GM19240 (cell line): ENCODE measurements around the gene ARHGEF19.
"Not testable (repeated sequence)": the region's sequence is repeated elsewhere in the genome, so short reads cannot be mapped to it uniquely, and the experiment has no call there.

ENCODE experiments used
- DNase-seq: peaks from one replicate; pipeline ENCODE4 v3.0.0; 2011; ENCODE audit warnings: low spot score; ENCODE audit not compliant: insufficient read length

ARHGEF19 gene

DNA sequence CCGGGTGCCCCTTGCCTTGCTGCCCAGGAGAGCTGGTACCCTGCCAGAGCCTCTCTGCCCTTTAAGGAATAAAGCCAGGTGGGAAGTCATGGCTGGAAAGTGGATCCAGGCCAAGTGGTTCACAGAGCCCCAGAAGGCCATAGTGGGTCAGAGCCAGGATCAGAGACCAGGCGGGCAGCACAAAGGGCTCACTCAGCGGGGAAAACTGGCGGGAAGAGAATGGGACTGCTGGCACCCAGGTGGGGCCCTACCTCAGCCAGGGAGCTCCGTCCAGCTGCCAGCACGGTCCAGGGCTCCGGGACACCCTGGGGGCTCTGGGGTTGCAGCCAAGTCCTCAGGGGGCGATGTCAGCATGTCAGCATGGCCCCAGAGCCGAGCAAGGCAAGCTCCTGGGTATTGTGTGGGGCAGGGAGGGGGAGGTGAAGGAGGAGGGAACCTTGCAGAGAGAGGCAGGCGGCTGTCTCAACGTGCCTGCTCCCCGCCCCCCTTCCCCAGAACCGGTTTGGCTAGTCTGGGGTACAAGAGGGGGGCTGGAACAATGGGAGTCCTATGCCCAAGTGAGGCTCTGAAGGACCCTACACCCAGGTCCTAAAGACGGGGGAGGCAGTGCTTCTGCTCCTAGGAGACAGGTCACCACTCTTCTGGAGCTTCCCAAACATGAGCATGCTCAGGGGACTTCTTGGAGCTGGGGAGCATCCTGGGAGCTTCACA lies at the start of gene ARHGEF19:
Gene ARHGEF19 (minus strand): TSS at position 402 of the 711 bp plus-strand sequence. CDS start 3,598 bp downstream, outside the sequence.
- no peak for DNase-seq

DNA sequence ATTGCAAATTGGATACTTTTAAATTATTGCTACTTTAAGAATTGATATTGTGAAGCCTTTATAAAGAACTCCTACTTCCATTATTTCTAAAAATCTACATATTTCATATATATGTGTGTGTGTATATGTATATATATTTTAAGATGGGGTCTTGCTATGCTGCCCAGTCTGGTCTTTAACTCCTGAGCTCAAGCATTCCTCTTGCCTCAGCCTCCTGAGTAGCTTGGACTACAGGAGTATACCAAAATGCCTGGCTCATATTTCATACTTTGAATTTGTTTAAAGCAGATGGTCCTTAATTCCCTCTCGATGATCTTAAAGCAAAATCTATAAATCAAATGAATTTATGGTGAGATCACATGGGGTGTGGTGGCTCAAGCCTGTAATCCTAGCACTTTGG lies 49.6 kb upstream of the ARHGEF19 start:
- no peak for DNase-seq

DNA sequence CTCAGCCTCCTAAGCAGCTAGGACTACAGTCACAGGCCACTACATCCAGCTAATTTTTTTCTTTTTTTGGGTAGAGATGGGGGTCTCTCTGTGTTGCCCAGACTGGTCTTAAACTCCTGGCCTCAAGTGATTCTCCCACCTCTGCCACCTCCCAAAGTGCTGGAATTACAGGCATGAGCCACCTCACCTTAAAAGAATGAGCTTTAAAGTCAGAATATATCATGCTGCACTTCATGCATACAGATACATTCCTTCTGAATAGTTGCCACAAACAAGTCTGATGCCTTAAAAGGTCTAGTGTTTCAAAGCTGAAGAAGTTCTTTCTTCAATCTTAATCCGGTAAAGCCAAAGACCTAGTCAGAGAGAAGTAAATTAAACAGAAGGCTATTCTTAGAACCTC lies 48.4 kb upstream of the ARHGEF19 start:
- DNase-seq: no peak

DNA sequence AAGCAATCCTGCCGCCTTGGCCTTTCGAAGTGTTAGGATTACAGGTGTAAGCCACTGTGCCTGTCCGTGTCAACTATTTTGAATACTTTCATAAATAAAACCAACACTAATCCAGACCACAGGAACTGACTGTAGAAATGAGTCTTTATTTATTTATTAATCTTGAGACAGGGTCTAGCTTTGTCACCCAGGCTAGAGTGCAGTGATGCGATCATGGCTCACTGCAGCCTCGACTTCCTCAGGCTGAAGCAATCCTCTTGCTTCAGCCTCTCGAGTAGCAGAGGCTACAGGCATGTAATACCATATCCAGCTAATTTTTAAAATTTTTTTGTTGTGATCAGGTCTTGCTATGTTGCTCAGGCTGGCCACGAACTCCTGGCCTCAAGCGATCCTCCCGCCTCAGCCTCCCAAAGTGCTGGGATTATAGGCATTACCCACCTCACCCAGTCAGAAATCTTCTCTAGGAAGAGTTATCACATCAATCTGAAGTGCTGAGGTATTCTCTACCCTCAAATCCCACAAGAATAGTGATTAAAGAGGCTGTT lies 46.2 kb upstream of the ARHGEF19 start:
- no peak for DNase-seq

DNA sequence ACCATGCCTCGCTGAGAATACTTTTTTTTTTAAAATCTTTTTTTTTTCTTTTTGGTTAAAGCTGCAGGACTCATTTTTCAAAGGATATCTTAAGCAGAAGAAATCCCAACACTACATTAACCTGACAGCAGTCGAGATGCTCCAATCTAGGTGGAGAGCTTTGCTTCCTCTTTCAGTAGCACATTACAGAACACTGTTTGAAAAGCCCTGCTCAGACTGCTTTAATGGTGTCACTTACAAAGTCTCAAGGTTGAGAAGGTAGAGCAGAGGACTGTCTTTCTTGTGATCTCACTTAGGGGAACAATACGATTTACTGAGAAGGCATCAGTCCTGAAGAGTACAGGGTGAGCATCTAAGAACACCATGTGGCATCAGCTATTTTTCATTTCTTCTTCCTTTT lies 45.5 kb upstream of the ARHGEF19 start:
- DNase-seq: no peak

DNA sequence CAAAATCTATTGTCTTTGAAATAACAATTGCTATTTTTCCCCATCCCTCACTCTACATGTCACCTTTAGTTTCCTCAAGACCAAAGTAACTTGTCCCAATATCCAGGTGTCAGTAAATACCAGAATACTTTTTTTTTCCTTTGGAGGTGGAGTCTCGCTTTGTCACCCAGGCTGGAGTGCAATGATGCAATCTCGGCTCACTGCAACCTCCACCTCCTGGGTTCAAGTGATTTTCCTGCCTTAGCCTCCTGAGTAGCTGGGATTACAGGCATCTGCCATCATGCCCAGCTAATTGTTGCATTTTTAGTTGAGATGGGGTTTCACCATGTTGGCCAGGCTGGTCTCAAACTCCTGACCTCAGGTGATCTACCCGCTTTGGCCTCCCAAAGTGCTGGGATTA lies 45.1 kb upstream of the ARHGEF19 start:
- DNase-seq: not testable (repeated sequence)

DNA sequence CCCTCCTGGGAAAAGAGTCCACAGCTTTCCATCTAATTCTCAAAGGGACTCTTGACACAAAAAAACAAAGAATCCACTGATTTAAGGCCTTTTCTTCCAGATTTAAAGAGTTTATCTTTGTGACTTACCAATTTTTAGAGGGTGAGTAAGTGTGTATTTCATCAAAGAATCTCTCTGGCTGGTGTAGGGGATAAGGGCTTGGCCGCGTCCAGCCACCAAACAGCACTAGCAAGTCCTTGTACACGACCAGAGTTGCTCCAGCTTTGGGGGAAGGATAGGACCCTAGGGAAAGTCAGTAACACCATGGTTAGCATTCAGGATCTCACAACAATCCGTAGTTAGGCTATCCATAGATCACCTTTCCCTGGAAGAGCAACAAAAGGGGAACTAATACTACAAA lies 44.0 kb upstream of the ARHGEF19 start:
- no peak for DNase-seq

DNA sequence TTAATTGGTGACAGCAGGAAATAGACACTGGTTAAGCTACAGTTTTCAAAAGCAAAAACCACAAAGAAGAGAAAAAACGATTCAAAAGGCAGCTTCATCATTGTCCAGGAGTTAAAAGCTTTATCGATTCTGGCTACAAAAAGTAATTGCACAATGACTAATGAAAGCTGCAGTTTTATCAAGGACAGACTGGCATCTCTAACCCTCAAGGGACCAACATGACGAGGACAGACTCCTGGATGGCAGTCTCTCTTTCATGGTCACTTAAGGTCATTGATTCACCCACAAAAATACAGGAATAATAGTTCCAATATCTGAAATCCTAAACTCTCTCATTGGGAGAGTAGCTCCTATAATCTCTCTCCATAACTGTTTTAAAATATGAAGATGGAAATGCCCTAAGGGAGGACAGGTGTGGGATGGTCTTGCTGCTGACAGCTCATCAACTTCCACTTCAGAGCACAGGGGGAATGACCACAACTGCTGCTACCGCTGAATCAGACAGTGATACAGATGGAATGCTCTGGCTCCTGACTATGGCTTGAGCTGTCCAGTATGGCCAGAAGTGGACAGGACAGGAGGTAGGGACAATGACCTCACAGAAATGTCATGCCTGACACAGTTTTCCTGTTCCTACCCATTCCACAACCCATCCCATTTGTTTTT lies 41.9 kb upstream of the ARHGEF19 start:
- no peak for DNase-seq

DNA sequence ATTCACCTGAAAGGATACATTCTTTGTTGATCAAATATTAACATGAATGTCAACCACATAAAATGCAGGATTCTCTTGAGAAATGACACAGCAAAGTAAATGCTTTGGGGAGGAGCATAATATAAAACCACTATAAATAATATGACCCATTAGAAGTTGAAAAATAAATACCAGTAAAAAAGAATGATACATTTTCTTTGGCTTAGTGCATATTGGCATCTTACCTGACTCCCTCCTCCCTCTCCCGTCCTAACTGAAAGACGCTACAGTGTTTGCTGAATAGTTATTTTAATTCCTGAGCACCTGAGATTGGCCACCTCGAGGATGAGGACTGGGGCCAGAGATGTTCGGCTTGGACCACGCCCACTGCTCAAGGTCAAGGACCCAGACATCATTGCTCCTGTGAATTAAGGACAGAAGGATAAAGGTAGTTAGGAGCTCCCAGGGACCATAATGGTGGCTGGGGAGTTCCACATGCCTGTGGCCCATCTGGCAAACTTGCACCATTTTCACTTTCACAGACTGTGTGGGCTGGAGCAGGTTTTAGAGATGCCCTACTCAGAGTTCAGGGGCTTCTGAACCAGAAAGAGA lies 41.0 kb upstream of the ARHGEF19 start:
- no peak for DNase-seq

DNA sequence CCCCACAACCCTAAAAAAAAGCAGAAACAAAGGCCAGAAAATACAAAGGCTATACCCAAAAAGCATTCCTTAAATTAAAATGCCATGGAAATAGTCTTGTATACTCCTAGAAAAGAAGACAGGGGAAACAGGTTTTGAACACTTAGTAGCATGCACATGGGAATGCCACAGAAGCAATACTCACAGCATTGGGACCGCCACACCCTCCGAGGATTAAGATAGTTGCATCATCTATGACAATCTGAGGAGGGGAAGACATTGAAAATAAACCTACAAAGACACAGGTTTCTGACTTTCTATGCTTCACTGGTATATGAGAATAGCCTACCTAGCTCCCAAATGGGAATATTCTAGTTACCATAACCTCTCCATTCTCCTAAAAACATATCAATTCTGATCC lies 40.5 kb upstream of the ARHGEF19 start:
- no peak for DNase-seq

DNA sequence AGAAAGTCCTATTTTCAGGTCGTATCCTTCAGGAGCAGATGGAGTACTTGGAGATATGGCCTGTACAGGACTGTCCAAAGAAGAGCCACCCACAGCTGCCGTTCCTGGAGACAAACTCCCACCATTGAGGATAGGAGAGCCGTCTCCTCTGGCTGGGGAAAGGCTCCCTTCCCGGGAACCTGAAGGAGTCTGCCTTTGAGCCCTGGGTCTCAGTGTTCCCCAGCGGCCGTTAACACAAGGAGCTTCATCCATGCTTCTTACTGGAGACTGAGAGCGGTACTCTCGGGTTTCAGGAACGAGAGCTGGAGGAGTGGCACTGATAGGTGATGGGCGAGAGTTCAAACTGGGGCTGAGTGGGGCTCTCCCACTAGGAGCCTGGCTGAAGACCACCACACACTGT lies 38.9 kb upstream of the ARHGEF19 start:
- no peak for DNase-seq

DNA sequence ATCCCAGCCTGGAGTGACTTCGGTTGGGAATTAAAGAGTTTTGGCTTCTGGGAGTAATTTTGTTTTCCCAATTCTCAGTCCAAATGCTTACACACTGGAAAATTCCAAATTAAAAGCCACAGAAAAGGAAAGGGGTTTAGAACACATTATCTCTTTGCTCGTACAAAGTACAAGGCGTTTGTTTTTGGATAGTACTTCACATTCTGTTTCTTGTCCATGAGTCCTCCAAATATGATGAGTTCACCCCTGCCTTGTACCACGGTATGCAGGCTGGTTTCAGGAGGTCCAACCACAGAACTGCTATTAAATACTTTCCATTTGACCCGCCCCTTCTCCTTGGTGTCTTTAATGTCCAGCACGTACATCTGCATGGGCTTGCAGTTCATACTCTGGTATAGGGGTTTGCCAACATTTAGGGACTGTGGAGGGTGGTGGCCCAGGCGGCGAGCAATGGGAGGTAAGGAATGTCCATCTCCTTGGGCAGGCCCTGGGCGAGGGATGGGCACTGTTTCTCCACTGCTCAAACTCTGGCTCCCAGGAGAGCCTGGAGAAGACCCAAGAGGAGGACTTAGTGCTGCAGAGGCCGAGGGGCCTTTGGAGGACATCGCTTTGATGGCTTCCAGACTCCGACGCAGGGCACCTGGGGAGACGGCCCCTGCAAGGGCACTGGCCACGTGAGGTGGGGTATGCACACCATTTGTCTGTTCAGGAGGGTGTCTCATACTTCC lies 38.2 kb upstream of the ARHGEF19 start:
- DNase-seq: no peak

DNA sequence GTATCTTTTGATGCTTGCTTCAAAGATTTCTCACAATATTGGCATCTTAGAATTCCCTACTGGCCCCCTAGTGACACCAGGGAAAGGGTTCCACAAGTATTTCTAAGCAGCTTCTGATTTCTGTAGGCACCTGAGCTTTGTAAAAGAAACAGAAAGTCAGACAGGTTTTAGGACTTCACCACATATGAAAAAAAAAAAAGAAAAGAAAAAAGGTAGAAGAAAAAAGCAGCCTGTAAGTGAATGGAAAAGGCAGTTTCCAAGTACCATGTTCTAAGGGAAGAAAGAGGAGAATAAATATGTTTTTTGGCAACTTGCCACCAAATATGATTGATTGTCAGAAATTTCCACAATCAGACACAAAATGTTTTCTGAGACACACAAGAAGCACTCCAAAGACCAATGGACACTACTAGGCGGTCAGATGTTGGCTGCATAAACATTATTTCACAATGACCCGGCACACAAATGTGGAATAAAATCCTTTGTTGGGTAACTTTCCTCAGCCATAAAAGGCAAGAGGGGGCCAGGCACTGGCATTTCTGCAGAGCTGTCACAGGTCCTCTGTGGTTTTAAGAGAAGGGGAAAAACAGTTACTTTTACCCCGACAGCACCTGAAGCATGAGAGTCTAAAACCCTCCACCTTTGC lies 37.3 kb upstream of the ARHGEF19 start:
- DNase-seq: no peak

DNA sequence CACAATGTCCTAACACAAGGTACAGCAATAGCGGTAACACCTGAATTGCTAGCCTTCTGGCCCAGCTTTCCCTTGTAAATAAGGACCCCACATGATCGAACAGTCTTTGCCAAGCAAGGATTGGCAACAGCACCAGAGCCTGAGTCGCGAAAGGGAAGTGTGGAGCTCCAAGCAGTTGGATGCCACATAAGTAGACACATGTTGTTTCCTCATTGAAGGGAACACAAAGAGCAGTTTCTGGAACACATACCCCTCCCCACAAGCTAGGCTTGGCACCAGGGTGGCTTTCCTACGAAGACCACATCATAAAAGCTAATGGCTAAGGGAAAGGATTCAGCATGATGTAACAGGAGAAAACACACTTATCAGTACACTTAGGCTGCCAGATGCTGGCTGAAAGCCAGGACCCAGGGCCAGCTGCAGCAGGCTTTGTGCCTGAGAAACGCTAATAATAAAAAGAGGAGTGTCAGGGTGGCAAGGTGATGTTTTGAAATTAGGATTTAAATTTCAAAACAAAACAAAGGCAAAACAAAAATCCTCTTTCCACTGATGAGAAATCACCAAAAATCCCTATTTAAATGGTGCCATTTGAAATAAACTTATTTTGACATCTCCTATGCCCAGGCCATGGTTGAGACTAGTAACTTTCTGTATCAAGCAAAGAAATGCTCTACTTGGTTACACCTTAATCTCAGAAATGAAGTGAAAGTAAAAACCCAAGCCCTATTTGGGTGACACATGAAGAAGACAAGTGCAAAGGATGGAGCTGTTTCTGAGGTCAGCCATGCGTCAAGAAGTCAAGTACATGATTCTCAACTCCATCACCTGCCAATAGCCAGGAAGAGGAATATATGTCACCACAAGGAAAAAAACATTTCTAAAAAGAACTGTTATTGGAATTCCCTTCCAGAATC lies 36.4 kb upstream of the ARHGEF19 start:
- DNase-seq: peak; percentile 65

DNA sequence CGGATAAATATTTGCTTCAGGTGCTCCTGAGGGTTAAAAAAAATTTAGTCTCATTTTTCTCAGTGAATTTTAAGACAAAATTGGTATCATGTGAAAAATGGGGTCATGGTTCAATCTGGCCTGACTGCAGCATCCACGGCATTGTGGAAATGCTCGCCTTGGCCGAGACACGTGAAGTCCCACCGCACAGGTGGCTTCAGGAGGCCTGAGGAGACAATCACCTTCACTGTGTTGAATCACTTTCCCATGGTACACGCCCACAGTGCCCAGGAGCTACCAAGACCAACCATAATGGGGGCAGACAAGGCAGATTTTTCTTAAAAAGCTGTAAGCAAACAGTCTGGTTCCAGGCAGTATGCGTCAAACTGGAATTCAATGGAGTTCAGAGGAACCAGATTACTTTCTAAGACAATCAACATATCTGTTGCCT lies 35.6 kb upstream of the ARHGEF19 start:
- no peak for DNase-seq

DNA sequence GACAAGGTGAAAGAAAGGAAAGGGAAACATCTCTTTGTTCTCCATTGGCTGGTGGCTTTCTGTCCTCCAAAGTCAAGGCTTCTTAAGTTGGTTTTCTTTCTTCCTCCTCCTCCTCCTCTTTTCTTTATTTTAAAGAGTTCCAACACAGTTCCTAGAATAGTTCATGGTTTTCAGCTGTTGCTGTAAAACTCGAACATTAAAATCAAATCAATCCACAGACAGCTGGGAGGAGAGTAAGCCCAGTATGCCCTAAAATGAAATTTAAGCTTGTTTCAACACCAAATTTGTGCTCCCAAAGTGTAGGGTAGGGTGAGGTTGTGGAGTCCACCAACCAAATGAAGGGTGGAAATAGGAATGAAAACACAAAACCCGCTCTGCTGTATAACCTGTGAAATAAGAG lies 35.0 kb upstream of the ARHGEF19 start:
- no peak for DNase-seq

DNA sequence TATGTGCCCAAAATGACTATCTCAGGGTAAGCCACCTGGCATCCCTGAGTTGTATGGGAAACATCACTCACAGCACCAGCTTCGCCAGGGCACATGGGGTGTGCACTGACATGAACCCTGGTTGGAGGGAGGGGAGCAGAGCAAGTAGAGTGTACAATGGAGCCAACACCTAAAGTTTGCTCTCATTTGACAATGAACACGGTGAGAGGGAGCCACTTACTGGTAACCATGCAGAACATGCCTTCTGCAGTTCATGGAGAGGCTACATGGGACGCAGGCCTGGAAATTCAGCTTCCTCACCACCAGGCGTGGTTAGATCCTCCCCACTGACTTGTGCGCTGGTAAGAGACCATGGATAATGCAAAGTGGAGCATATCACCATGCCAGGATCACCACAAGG lies 34.5 kb upstream of the ARHGEF19 start:
- no peak for DNase-seq

DNA sequence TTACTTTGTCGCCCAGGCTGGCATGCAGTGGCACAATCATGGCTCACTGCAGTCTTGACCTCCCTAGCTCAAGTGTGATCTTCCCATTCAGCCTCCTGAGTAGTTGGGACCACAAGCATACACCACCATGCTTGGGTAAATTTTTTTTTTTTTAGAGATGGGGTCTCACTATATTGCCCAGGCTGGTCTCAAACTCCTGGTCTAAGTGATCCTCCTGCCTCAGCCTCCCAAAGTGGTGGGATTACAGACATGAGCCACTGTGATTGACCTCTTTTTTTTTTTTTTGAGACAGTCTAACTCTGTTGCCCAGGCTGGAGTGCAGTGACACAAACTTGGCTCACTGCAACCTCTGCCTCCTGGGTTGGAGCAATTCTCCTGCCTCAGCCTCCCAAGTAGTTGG lies 33.8 kb upstream of the ARHGEF19 start:
- not testable (repeated sequence) for DNase-seq

DNA sequence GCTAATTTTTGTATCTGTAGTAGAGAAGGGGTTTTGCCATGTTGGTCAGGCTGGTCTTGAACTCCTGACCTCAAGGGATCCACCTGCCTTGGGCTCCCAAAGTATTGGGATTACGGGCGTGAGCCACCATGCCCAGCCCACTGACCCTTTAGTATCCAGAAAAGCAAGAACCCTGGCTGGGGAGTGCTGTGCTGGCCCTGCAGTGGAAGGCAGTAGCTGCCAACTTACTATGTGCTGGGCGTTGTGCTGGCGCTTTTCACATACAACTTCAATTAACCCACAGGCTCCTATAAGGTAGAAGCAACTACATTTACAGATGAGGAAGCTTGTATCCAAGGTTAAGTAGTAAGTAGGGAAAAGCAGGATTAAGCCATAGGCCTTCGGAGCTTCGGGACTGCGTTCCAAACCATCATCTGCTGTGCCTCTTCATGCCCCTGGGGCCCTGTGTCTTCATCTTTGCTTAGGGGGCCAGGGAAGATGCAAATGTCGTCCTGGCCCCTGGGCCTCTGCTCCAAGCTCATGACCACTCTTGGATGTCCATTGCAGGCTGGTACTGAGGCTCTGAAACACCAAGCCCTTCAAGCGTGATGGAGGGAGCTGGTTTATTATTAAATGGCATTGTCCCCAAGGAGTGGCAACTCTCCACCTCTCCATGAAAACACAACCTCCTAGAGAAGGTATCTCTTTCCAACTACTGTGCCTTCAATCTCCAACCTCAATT lies 33.2 kb upstream of the ARHGEF19 start:
- no peak for DNase-seq
